Measurements from ENCODE around the gene UBXN4.

UBXN4 gene

DNA sequence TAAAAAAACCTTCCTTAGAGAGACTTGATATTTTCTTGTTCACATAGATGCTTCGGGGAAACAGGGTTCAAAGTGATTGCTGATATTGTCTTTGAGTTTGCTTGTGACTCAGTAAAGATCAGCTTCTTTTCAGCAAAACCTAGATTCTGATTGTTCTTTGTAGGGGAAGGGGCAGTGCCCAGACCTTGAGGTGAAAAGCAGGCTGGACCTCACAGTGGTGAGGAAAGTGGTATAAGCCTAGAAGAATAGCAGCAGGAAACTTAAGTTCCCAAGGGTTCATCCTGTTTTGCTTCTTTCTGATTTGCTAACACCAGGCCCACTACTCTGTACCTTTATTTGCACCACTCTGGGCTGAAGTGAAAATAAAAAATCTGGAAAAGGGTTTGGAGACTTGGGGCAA, 20.9 kb downstream of the UBXN4 start:
- Histone ChIP-seq H3K9ac (ENCODE audit: insufficient read length, low read depth) (no peak overlapping the region), H3K4me1 (ENCODE audit: insufficient read depth, insufficient read length) (no peaks in the 10 kb centered on the region), H3K27me3 (ENCODE audit: insufficient read depth, insufficient read length) (no peaks in the 10 kb centered on the region), H3K9me3 (ENCODE audit: insufficient read depth, low read length) (no peaks in the 10 kb centered on the region), H3K36me3 (ENCODE audit: insufficient read depth, insufficient read length, low read length) (peaks cover 79% of the 10 kb centered on the region), H3K4me3 (ENCODE audit: insufficient read length, low read depth) (no peak overlapping the region)
- DNase-seq (ENCODE audit: low read depth, low spot score): no peak
- no peak for TF ChIP-seq YY1 (IDR thresholded peaks at IDR 0.05; ENCODE audit: insufficient read depth, insufficient read length)
- TF ChIP-seq SUZ12 (IDR thresholded peaks at IDR 0.05; ENCODE audit: extremely low read depth, insufficient read depth, insufficient read length): no peak
- TF ChIP-seq ZNF274 (IDR thresholded peaks at IDR 0.05; ENCODE audit: low read depth, low read length): no peak

GRCh38 chr2:135768863-135769262, 27.2 kb downstream of the UBXN4 start:
- no peak for DNase-seq (ENCODE audit: low read depth, low spot score)
- H3K9me3 ChIP-seq (ENCODE audit: insufficient read depth, low read length): no peaks in the 10 kb centered on the region
- no peak overlapping the region for H3K9ac ChIP-seq (ENCODE audit: insufficient read length, low read depth)
- peaks cover 77% of the 10 kb centered on the region for H3K36me3 ChIP-seq (ENCODE audit: insufficient read depth, insufficient read length, low read length)
- TF ChIP-seq YY1 (IDR thresholded peaks at IDR 0.05; ENCODE audit: insufficient read depth, insufficient read length) (no peak), ZNF274 (IDR thresholded peaks at IDR 0.05; ENCODE audit: low read depth, low read length) (no peak), SUZ12 (IDR thresholded peaks at IDR 0.05; ENCODE audit: extremely low read depth, insufficient read depth, insufficient read length) (no peak)
- no peaks in the 10 kb centered on the region for H3K27me3 ChIP-seq (ENCODE audit: insufficient read depth, insufficient read length)
- no peak overlapping the region for H3K4me3 ChIP-seq (ENCODE audit: insufficient read length, low read depth)
- no peaks in the 10 kb centered on the region for H3K4me1 ChIP-seq (ENCODE audit: insufficient read depth, insufficient read length)

GRCh38 chr2:135773319-135773718, 31.7 kb downstream of the UBXN4 start:
- H3K4me3 ChIP-seq (ENCODE audit: insufficient read length, low read depth): no peak overlapping the region
- no peak overlapping the region for H3K9ac ChIP-seq (ENCODE audit: insufficient read length, low read depth)
- no peak for TF ChIP-seq YY1 (IDR thresholded peaks at IDR 0.05; ENCODE audit: insufficient read depth, insufficient read length)
- H3K27me3 ChIP-seq (ENCODE audit: insufficient read depth, insufficient read length): no peaks in the 10 kb centered on the region
- H3K4me1 ChIP-seq (ENCODE audit: insufficient read depth, insufficient read length): no peaks in the 10 kb centered on the region
- H3K36me3 ChIP-seq (ENCODE audit: insufficient read depth, insufficient read length, low read length): peaks cover 87% of the 10 kb centered on the region
- no peak for DNase-seq (ENCODE audit: low read depth, low spot score)
- no peaks in the 10 kb centered on the region for H3K9me3 ChIP-seq (ENCODE audit: insufficient read depth, low read length)

DNA sequence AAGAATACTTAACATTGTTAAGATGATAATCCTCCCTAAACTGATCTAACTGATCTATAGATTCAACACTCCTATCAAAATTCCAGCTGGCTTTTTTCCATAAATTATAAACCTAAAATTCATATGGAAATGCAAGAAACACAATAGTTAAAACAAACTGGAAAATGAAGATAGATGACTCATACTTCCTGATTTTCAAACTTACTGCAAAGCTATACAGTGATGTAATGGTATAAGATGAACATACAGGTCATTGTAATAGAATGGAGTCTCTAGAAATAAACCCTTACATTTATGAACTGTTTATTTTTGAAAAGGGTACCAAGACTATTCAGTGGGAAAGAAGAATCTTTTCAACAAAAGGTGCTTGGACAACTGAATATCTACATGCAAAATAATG, 32.3 kb downstream of the UBXN4 start:
- H3K36me3 ChIP-seq (ENCODE audit: insufficient read depth, insufficient read length, low read length): peaks cover 87% of the 10 kb centered on the region
- no peak overlapping the region for H3K4me3 ChIP-seq (ENCODE audit: insufficient read length, low read depth)
- no peaks in the 10 kb centered on the region for H3K27me3 ChIP-seq (ENCODE audit: insufficient read depth, insufficient read length)
- H3K4me1 ChIP-seq (ENCODE audit: insufficient read depth, insufficient read length): no peaks in the 10 kb centered on the region
- no peaks in the 10 kb centered on the region for H3K9me3 ChIP-seq (ENCODE audit: insufficient read depth, low read length)
- DNase-seq (ENCODE audit: low read depth, low spot score): no peak
- no peak overlapping the region for H3K9ac ChIP-seq (ENCODE audit: insufficient read length, low read depth)
- no peak for TF ChIP-seq ZNF274 (IDR thresholded peaks at IDR 0.05; ENCODE audit: low read depth, low read length)
- no peak for TF ChIP-seq YY1 (IDR thresholded peaks at IDR 0.05; ENCODE audit: insufficient read depth, insufficient read length)
- no peak for TF ChIP-seq SUZ12 (IDR thresholded peaks at IDR 0.05; ENCODE audit: extremely low read depth, insufficient read depth, insufficient read length)

- Histone ChIP-seq H3K4me1 (ENCODE audit: insufficient read depth, insufficient read length) (no peaks in the 10 kb centered on the region), H3K36me3 (ENCODE audit: insufficient read depth, insufficient read length, low read length) (peaks cover 89% of the 10 kb centered on the region), H3K27me3 (ENCODE audit: insufficient read depth, insufficient read length) (no peaks in the 10 kb centered on the region), H3K4me3 (ENCODE audit: insufficient read length, low read depth) (no peak overlapping the region), H3K9me3 (ENCODE audit: insufficient read depth, low read length) (no peaks in the 10 kb centered on the region), H3K9ac (ENCODE audit: insufficient read length, low read depth) (no peak overlapping the region)
- DNase-seq (ENCODE audit: low read depth, low spot score): no peak
- TF ChIP-seq YY1 (IDR thresholded peaks at IDR 0.05; ENCODE audit: insufficient read depth, insufficient read length) (no peak), SUZ12 (IDR thresholded peaks at IDR 0.05; ENCODE audit: extremely low read depth, insufficient read depth, insufficient read length) (no peak), ZNF274 (IDR thresholded peaks at IDR 0.05; ENCODE audit: low read depth, low read length) (no peak)
Measured at GRCh38 chr2:135775420-135775819, 33.8 kb downstream of the UBXN4 start.

- Histone ChIP-seq H3K4me3 (ENCODE audit: insufficient read length, low read depth) (no peak overlapping the region), H3K27me3 (ENCODE audit: insufficient read depth, insufficient read length) (no peaks in the 10 kb centered on the region), H3K4me1 (ENCODE audit: insufficient read depth, insufficient read length) (no peaks in the 10 kb centered on the region), H3K9ac (ENCODE audit: insufficient read length, low read depth) (no peak overlapping the region), H3K36me3 (ENCODE audit: insufficient read depth, insufficient read length, low read length) (peaks cover 89% of the 10 kb centered on the region), H3K9me3 (ENCODE audit: insufficient read depth, low read length) (no peaks in the 10 kb centered on the region)
- TF ChIP-seq YY1 (IDR thresholded peaks at IDR 0.05; ENCODE audit: insufficient read depth, insufficient read length) (no peak), SUZ12 (IDR thresholded peaks at IDR 0.05; ENCODE audit: extremely low read depth, insufficient read depth, insufficient read length) (no peak), ZNF274 (IDR thresholded peaks at IDR 0.05; ENCODE audit: low read depth, low read length) (no peak)
- no peak for DNase-seq (ENCODE audit: low read depth, low spot score)
Measured at GRCh38 chr2:135776367-135776766, 34.7 kb downstream of the UBXN4 start.

DNA sequence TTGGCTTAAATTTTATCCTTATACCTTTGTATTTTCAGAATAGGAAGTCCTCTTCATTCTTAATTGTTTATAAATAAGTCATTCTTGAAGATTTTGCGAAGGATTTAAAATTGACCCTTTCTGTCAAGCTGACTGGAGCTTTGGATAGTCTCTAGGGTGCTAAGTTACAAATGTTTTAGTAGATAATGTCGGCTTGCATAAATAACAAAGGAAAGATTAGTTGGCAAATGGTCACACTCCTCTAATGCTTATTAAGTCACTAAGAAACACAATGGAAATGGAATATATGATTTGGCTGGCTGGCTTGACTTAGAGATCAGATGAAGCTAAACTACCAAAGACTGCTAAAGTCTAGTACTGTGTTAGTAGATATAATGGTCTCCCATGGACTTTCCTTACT, 40.6 kb downstream of the UBXN4 start:
- no peak overlapping the region for H3K4me3 ChIP-seq (ENCODE audit: insufficient read length, low read depth)
- H3K9ac ChIP-seq (ENCODE audit: insufficient read length, low read depth): no peak overlapping the region
- no peaks in the 10 kb centered on the region for H3K27me3 ChIP-seq (ENCODE audit: insufficient read depth, insufficient read length)
- H3K4me1 ChIP-seq (ENCODE audit: insufficient read depth, insufficient read length): no peaks in the 10 kb centered on the region
- H3K9me3 ChIP-seq (ENCODE audit: insufficient read depth, low read length): no peaks in the 10 kb centered on the region
- DNase-seq (ENCODE audit: low read depth, low spot score): no peak
- H3K36me3 ChIP-seq (ENCODE audit: insufficient read depth, insufficient read length, low read length): peaks cover 79% of the 10 kb centered on the region
- TF ChIP-seq SUZ12 (IDR thresholded peaks at IDR 0.05; ENCODE audit: extremely low read depth, insufficient read depth, insufficient read length) (no peak), YY1 (IDR thresholded peaks at IDR 0.05; ENCODE audit: insufficient read depth, insufficient read length) (no peak), ZNF274 (IDR thresholded peaks at IDR 0.05; ENCODE audit: low read depth, low read length) (no peak)

- H3K9ac ChIP-seq (ENCODE audit: insufficient read length, low read depth): no peak overlapping the region
Measured at GRCh38 chr2:135783439-135783838, 41.8 kb downstream of the UBXN4 start.

More at GRCh38 chr2:135783439-135783838, 41.8 kb downstream of the UBXN4 start:
- no peak for TF ChIP-seq YY1 (IDR thresholded peaks at IDR 0.05; ENCODE audit: insufficient read depth, insufficient read length)
- TF ChIP-seq SUZ12 (IDR thresholded peaks at IDR 0.05; ENCODE audit: extremely low read depth, insufficient read depth, insufficient read length): no peak
- TF ChIP-seq ZNF274 (IDR thresholded peaks at IDR 0.05; ENCODE audit: low read depth, low read length): no peak
- Histone ChIP-seq H3K4me3 (ENCODE audit: insufficient read length, low read depth) (no peak overlapping the region), H3K4me1 (ENCODE audit: insufficient read depth, insufficient read length) (no peaks in the 10 kb centered on the region), H3K9me3 (ENCODE audit: insufficient read depth, low read length) (no peaks in the 10 kb centered on the region), H3K27me3 (ENCODE audit: insufficient read depth, insufficient read length) (no peaks in the 10 kb centered on the region), H3K36me3 (ENCODE audit: insufficient read depth, insufficient read length, low read length) (peaks cover 72% of the 10 kb centered on the region)
- DNase-seq (ENCODE audit: low read depth, low spot score): no peak

All from NT2/D1 (cell line).